GM21360 (cell line): Measurements from ENCODE around the gene RBM20.
A peak's percentile ranks its signal among the peaks of the same experiment; 100 is the strongest.

ENCODE experiments used
- ATAC-seq: cut with Tn5 transposase; IDR thresholded peaks from one replicate; pipeline ENCODE4 v1.9.1; 2021; ENCODE audit warnings: mild to moderate bottlenecking, moderate library complexity; ENCODE audit not compliant: unreplicated experiment

Gene RBM20

GRCh38 chr10:110824660-110825059 lies 180.5 kb downstream of the RBM20 start:
- no peak for ATAC-seq

GRCh38 chr10:110825508-110825907 lies 181.4 kb downstream of the RBM20 start:
- no peak for ATAC-seq

GRCh38 chr10:110827410-110827809 lies 183.3 kb downstream of the RBM20 start:
- no peak for ATAC-seq

GRCh38 chr10:110827875-110828274 lies 183.7 kb downstream of the RBM20 start:
- no peak for ATAC-seq

GRCh38 chr10:110828525-110828924 lies 184.4 kb downstream of the RBM20 start:
- ATAC-seq: no peak

GRCh38 chr10:110829721-110830410 lies 185.7 kb downstream of the RBM20 start:
- no peak for ATAC-seq

GRCh38 chr10:110833234-110833940 lies 189.3 kb downstream of the RBM20 start:
- no peak for ATAC-seq

GRCh38 chr10:110833941-110834628 lies 189.9 kb downstream of the RBM20 start:
- ATAC-seq: no peak

GRCh38 chr10:110834629-110835301 lies 190.6 kb downstream of the RBM20 start:
- ATAC-seq: no peak

- no peak for ATAC-seq
Observed at GRCh38 chr10:110835841-110836240, 191.7 kb downstream of the RBM20 start.

GRCh38 chr10:110836706-110837105 lies 192.6 kb downstream of the RBM20 start:
- no peak for ATAC-seq

GRCh38 chr10:110837418-110838171 lies 193.5 kb downstream of the RBM20 start:
- no peak for ATAC-seq

- ATAC-seq: no peak
Observed at GRCh38 chr10:110840225-110840922, 196.2 kb downstream of the RBM20 start.

- no peak for ATAC-seq
Observed at GRCh38 chr10:110840923-110841428, 196.8 kb downstream of the RBM20 start.

- peak; percentile 68 for ATAC-seq
Observed at GRCh38 chr10:110841767-110842267, 197.7 kb downstream of the RBM20 start.

GRCh38 chr10:110842326-110842904 lies 198.3 kb downstream of the RBM20 start:
- peak; percentile 8 for ATAC-seq

GRCh38 chr10:110843031-110843430 lies 198.9 kb downstream of the RBM20 start:
- ATAC-seq: peak; percentile 70

GRCh38 chr10:110843796-110844616 lies 199.9 kb downstream of the RBM20 start:
- no peak for ATAC-seq

GRCh38 chr10:110844617-110844881 lies 200.4 kb downstream of the RBM20 start:
- ATAC-seq: no peak
